GM18526 (cell line): ENCODE data around the gene RTF1.

ENCODE experiments used
- POLR2A ChIP-seq: IDR thresholded peaks from 3 replicates; pipeline ENCODE4 v1.6.1; 2011; ENCODE audit not compliant: insufficient read length; ENCODE audit errors: extremely low read depth

Gene RTF1

GRCh38 chr15:41494190-41494921 is 77.5 kb downstream of the RTF1 start:
- TF ChIP-seq POLR2A, result no peak

- TF ChIP-seq POLR2A, result no peak
These were observed 78.2 kb downstream of the RTF1 start for GRCh38 chr15:41494922-41495735.

- TF ChIP-seq POLR2A, result no peak
These were observed 79.1 kb downstream of the RTF1 start for GRCh38 chr15:41495736-41496599.

GRCh38 chr15:41498657-41499056 is 81.8 kb downstream of the RTF1 start:
- TF ChIP-seq POLR2A, result no peak

GRCh38 chr15:41499109-41499851 is 82.4 kb downstream of the RTF1 start:
- TF ChIP-seq POLR2A, result no peak

- TF ChIP-seq POLR2A, result no peak
These were observed 84.5 kb downstream of the RTF1 start for GRCh38 chr15:41501191-41501917.

GRCh38 chr15:41501931-41502794 is 85.3 kb downstream of the RTF1 start:
- TF ChIP-seq POLR2A, result no peak

- no peak for TF ChIP-seq POLR2A
These were observed 86.1 kb downstream of the RTF1 start for GRCh38 chr15:41502795-41503668.

GRCh38 chr15:41503669-41504010 is 86.7 kb downstream of the RTF1 start:
- TF ChIP-seq POLR2A, result no peak

GRCh38 chr15:41504751-41505492 is 88.0 kb downstream of the RTF1 start:
- TF ChIP-seq POLR2A, result no peak

- no peak for TF ChIP-seq POLR2A
These were observed 88.9 kb downstream of the RTF1 start for GRCh38 chr15:41505776-41506175.
